ENCODE data around the gene SLC6A13. TPM values are rescaled to one million over a fixed set of nuclear protein-coding genes. Genes with fewer than 3 reads are reported as not detected.

Gene SLC6A13
- total RNA-seq, 1 donor from 2014 or later, result 0.91 TPM

- Mint-ChIP-seq H3K36me3 (ENCODE audit: unreplicated experiment) (peaks cover 8% of the 10 kb centered on the region), H3K4me3 (ENCODE audit: unreplicated experiment) (no peak overlapping the region), H3K27me3 (ENCODE audit: unreplicated experiment) (no peaks in the 10 kb centered on the region), H3K4me1 (ENCODE audit: low read depth, unreplicated experiment) (peaks cover 13% of the 10 kb centered on the region), H3K9me3 (ENCODE audit: unreplicated experiment) (peaks cover 9% of the 10 kb centered on the region), H3K27ac (ENCODE audit: unreplicated experiment) (no peak overlapping the region)
- no peak for TF ChIP-seq CTCF (IDR thresholded peaks at IDR 0.05; ENCODE audit: partially characterized antibody, unreplicated experiment)
- no peak for DNase-seq
Observed at GRCh38 chr12:230925-231671, 31.5 kb downstream of the SLC6A13 start.

GRCh38 chr12:229441-230191 is 33.0 kb downstream of the SLC6A13 start:
- Mint-ChIP-seq H3K27me3 (ENCODE audit: unreplicated experiment) (no peaks in the 10 kb centered on the region), H3K4me3 (ENCODE audit: unreplicated experiment) (no peak overlapping the region), H3K36me3 (ENCODE audit: unreplicated experiment) (no peaks in the 10 kb centered on the region), H3K9me3 (ENCODE audit: unreplicated experiment) (peaks cover 2% of the 10 kb centered on the region), H3K27ac (ENCODE audit: unreplicated experiment) (no peak overlapping the region), H3K4me1 (ENCODE audit: low read depth, unreplicated experiment) (peaks cover 13% of the 10 kb centered on the region)
- TF ChIP-seq CTCF (IDR thresholded peaks at IDR 0.05; ENCODE audit: partially characterized antibody, unreplicated experiment), result no peak
- no peak for DNase-seq

- no peaks in the 10 kb centered on the region for H3K36me3 Mint-ChIP-seq (ENCODE audit: unreplicated experiment)
- no peak overlapping the region for H3K4me3 Mint-ChIP-seq (ENCODE audit: unreplicated experiment)
- H3K4me1 Mint-ChIP-seq (ENCODE audit: low read depth, unreplicated experiment), result peaks cover 13% of the 10 kb centered on the region
- H3K27ac Mint-ChIP-seq (ENCODE audit: unreplicated experiment), result no peak overlapping the region
- DNase-seq, result no peak
- TF ChIP-seq CTCF (IDR thresholded peaks at IDR 0.05; ENCODE audit: partially characterized antibody, unreplicated experiment), result no peak
- H3K27me3 Mint-ChIP-seq (ENCODE audit: unreplicated experiment), result no peaks in the 10 kb centered on the region
- H3K9me3 Mint-ChIP-seq (ENCODE audit: unreplicated experiment), result peaks cover 2% of the 10 kb centered on the region
Observed at GRCh38 chr12:228846-229200, 33.8 kb downstream of the SLC6A13 start.

GRCh38 chr12:227923-228845 is 34.5 kb downstream of the SLC6A13 start:
- peaks cover 2% of the 10 kb centered on the region for H3K9me3 Mint-ChIP-seq (ENCODE audit: unreplicated experiment)
- no peak overlapping the region for H3K27ac Mint-ChIP-seq (ENCODE audit: unreplicated experiment)
- no peak for DNase-seq
- H3K4me1 Mint-ChIP-seq (ENCODE audit: low read depth, unreplicated experiment), result peaks cover 13% of the 10 kb centered on the region
- H3K36me3 Mint-ChIP-seq (ENCODE audit: unreplicated experiment), result no peaks in the 10 kb centered on the region
- H3K27me3 Mint-ChIP-seq (ENCODE audit: unreplicated experiment), result no peaks in the 10 kb centered on the region
- no peak overlapping the region for H3K4me3 Mint-ChIP-seq (ENCODE audit: unreplicated experiment)
- no peak for TF ChIP-seq CTCF (IDR thresholded peaks at IDR 0.05; ENCODE audit: partially characterized antibody, unreplicated experiment)

Data from glutamatergic neuron (in vitro differentiated cells).